ENCODE data around the gene CPA4.
"Not testable (repeated sequence)": the region's sequence is repeated elsewhere in the genome, so short reads cannot be mapped to it uniquely, and the experiment has no call there.

Gene CPA4

GRCh38 chr7:130292682-130293257, at the start of gene CPA4:
CPA4 (plus strand) TSS chr7:130293161; CDS start chr7:130293181, 20 bp downstream.
- peak; percentile 20 for DNase-seq

- not testable (repeated sequence) for DNase-seq
Observed at GRCh38 chr7:130243486-130243885, 49.5 kb upstream of the CPA4 start.

- not testable (repeated sequence) for DNase-seq
Observed at GRCh38 chr7:130246491-130246890, 46.5 kb upstream of the CPA4 start.

GRCh38 chr7:130248842-130249241, 44.1 kb upstream of the CPA4 start:
- not testable (repeated sequence) for DNase-seq

- not testable (repeated sequence) for DNase-seq
Observed at GRCh38 chr7:130249626-130250025, 43.3 kb upstream of the CPA4 start.

- no peak for DNase-seq
Observed at GRCh38 chr7:130254555-130254954, 38.4 kb upstream of the CPA4 start.

GRCh38 chr7:130256704-130257103, 36.3 kb upstream of the CPA4 start:
- DNase-seq = no peak

- no peak for DNase-seq
Observed at GRCh38 chr7:130258494-130259078, 34.4 kb upstream of the CPA4 start.

GRCh38 chr7:130262448-130262847, 30.5 kb upstream of the CPA4 start:
- DNase-seq = no peak

GRCh38 chr7:130263130-130263529, 29.8 kb upstream of the CPA4 start:
- DNase-seq = no peak

- DNase-seq = no peak
Observed at GRCh38 chr7:130266258-130266960, 26.6 kb upstream of the CPA4 start, which contains the start of gene CPA2. CPA2 (plus strand) TSS chr7:130266863; CDS start chr7:130266882, 19 bp downstream.

GRCh38 chr7:130266961-130267321, 26.0 kb upstream of the CPA4 start:
- no peak for DNase-seq

- DNase-seq = no peak
Observed at GRCh38 chr7:130268463-130269317, 24.3 kb upstream of the CPA4 start.

GRCh38 chr7:130269318-130269694, 23.7 kb upstream of the CPA4 start:
- no peak for DNase-seq

- DNase-seq = no peak
Observed at GRCh38 chr7:130270947-130271800, 21.8 kb upstream of the CPA4 start.

GRCh38 chr7:130272381-130273080, 20.4 kb upstream of the CPA4 start:
- peak; percentile 8 for DNase-seq

GRCh38 chr7:130273081-130273932, 19.7 kb upstream of the CPA4 start:
- no peak for DNase-seq

GRCh38 chr7:130273933-130274255, 19.1 kb upstream of the CPA4 start:
- no peak for DNase-seq

- DNase-seq = no peak
Observed at GRCh38 chr7:130274296-130274695, 18.7 kb upstream of the CPA4 start.

GRCh38 chr7:130274983-130275591, 17.9 kb upstream of the CPA4 start:
- no peak for DNase-seq
